GM12875 (cell line): ENCODE measurements around the gene ELOVL5.
A peak's percentile ranks its signal among the peaks of the same experiment; 100 is the strongest.

ENCODE experiments used
- H3K4me3 ChIP-seq: one replicate; pipeline ENCODE4 v1.5.1; 2011; ENCODE audit warnings: low read depth, low read length, control low read depth
- TF ChIP-seq, protein P1 (sequence below): IDR thresholded peaks from 2 replicates; pipeline ENCODE4 v1.5.1; 2011; ENCODE audit warnings: low read depth, mild to moderate bottlenecking, control low read depth, inconsistent platforms, low read length, moderate library complexity, borderline replicate concordance; ENCODE audit not compliant: insufficient read depth

ELOVL5 gene

DNA sequence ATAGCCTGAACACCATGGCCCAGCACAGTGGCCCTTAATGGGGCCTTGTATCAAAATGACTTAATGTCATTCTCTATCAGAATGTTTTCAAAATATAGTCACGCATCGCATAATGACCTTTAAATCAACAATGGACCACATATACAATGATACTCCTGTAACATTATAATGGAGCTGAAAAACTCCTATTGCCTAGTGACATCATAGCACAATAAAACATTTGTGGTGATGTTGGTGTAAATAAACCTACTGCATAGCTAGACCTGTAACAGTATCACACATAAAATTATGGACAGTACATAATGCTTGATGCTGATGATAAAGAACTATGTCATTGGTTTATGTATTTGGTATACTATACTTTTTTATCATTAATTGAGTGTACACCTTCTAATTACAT lies 9.3 kb downstream of the ELOVL5 start:
- no peak overlapping the region for H3K4me3 ChIP-seq
- TF ChIP-seq, protein P1, sequence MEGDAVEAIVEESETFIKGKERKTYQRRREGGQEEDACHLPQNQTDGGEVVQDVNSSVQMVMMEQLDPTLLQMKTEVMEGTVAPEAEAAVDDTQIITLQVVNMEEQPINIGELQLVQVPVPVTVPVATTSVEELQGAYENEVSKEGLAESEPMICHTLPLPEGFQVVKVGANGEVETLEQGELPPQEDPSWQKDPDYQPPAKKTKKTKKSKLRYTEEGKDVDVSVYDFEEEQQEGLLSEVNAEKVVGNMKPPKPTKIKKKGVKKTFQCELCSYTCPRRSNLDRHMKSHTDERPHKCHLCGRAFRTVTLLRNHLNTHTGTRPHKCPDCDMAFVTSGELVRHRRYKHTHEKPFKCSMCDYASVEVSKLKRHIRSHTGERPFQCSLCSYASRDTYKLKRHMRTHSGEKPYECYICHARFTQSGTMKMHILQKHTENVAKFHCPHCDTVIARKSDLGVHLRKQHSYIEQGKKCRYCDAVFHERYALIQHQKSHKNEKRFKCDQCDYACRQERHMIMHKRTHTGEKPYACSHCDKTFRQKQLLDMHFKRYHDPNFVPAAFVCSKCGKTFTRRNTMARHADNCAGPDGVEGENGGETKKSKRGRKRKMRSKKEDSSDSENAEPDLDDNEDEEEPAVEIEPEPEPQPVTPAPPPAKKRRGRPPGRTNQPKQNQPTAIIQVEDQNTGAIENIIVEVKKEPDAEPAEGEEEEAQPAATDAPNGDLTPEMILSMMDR = no peak

DNA sequence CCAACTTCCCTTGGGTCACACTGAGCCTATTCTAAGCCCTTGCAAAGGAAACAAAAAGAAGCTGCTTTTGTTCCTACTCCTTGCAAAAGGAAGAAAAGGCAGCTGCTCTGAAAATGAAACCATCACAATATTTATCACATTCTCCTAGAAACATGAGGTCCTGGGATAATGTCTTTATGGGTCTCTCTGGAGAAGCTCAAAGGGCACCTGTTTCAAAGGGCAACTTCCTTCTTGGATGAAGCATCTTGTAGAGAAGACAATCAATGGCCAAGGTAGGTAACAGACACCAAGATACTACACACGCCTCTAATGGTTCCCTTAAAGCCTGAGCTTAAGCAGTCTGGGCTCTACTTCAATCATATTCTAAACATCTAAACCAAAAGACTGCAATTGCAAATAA lies 10.4 kb downstream of the ELOVL5 start:
- TF ChIP-seq, protein P1 = no peak
- H3K4me3 ChIP-seq = no peak overlapping the region

DNA sequence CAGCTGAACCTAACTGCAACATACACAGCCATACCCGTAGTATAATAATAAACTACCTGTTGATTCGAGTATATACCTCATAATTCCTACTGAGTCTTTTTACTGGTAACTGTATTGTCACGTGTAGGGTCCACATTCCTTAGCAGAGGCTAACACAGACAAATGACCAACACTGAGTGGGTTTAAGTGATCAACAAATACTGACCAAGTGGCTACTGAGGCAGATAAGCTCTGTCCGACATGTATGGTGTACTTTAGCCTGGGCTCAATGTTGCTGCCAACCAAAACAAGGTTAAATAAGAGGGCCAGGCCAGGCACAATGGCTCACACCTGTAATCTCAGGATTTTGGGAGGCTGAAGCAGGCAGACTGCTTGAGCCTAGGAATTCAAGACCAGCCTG lies 12.7 kb downstream of the ELOVL5 start:
- TF ChIP-seq, protein P1 = no peak
- H3K4me3 ChIP-seq = no peak overlapping the region

DNA sequence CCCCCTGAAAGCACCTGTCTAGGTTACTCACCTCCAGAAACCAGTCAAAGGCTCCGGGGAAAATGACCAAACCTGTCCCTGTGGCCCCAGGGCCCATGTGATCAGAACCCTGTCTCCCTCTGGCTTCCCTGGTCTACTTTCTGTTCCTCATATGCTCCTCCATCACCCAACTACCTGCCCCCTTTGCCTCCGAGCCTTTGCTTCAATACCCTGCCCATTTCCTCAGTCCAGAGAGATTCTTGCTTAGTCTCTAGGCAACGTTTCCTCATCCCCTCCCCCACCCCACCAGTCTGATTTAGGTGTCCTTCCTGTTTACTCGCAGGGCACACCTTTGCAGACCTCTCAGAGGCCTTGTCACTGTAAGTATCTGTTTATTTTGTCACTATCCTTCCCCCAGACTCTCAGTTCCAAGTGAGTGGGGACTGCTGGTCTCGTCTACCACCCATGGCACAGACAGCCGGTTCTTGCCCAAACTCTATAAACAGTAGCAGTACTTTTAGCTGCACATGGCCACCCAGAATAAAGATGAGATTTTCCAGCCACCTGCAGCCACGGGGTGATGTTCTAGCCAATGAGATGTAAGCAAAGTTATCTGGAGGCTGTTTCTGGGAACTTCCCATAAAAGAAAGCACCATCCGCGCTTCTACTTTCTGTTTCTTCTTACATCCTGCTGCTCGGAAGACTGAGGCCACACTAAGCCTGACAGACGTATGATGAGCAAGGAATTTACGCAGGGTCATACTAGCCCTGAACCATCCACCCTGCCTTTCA lies 13.3 kb downstream of the ELOVL5 start:
- TF ChIP-seq, protein P1 = no peak
- peak overlapping the region; percentile 13 for H3K4me3 ChIP-seq

DNA sequence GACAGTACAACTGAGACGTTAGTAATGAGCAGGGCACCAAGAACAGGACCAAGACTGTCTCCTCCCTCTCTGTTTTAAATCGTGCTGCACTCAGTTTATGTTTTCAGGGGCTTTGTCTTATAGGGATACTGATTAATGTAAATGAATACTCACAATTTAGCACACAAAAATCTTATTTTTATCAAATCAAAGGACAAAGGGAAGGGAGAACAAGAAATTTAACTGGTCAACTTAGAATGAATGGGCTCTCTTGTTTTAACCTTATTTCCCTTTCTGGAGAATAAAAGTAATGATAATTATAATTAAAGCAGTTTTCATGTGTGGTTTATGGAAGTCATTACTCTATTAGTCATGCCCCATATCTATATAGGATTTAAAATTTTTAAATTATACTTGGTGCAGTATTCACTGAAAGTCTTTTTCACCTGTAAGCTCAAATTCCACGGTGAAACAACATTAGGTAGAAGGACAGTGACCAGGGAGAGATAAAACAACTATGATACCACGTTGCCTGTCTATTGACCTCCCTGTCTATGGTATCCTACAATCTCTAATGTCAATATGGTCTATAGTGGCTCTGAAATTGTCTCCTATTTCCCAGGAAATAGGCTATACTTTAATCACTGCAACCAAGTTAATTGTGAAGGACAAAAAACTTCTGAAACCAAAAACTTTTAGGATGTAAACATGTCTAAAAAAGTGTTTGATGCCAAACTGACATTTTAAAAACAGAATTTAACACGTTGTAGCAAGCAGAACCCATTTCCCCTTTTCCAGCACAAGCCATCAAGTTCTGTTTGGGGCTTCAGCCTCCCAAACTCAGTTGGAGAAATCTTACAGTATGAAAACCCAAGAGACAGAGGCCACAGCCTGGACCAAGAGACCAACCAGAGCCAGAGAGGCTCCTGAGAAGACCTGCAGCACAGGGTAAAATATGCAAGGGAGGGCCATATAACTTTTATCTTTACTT lies 15.0 kb downstream of the ELOVL5 start:
- no peak overlapping the region for H3K4me3 ChIP-seq
- TF ChIP-seq, protein P1 = no peak

DNA sequence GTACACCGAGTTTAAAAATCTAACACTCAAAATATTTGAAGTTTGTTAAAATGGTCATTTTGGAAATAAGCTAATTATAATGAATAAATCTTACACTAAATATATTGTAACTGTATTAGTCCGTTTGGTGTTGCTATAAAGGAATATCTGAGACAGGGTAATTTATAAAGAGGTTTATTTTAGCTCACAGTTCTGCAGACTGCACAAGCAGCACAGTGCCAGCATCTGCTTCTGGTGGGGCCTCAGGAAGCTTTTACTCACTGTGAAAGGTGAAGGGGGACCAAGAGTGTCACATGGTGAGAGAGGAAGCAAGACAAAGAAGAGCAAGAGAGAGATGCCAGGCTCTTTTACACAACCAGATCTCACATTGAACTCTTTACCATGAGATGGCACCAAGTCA lies 17.1 kb downstream of the ELOVL5 start:
- no peak overlapping the region for H3K4me3 ChIP-seq
- TF ChIP-seq, protein P1 = no peak
